WTC11 (cell line): ENCODE results near the gene SND1. TPM values are rescaled to one million over a fixed set of nuclear protein-coding genes. Genes with fewer than 3 reads are reported as not detected.

Experiments used
- ATAC-seq: fragments of 200-7000 bp; cut with Tn5 transposase; 2 replicates; pipeline ENCODE4 v1.10.0; 2021; ENCODE audit warnings: mild to moderate bottlenecking, moderate library complexity
- CTCF ChIA-PET: fragments of 300-600 bp; sonication (Branson Sonifier 250); formaldehyde crosslinking; loops from one replicate; lab custom pipeline; 2021; ENCODE audit warnings: antibody characterized with exemption; lab: Charles Lee
- POLR2A ChIA-PET: fragments of 350-600 bp; sonication (Branson Sonifier 250); formaldehyde crosslinking; loops from one replicate; lab custom pipeline; 2021; ENCODE audit warnings: antibody characterized with exemption; lab: Charles Lee
- DNase-seq: peaks from one replicate; pipeline ENCODE4 v3.0.0; 2021; ENCODE audit warnings: low spot score
- H3K27ac Mint-ChIP-seq: 2 replicates; pipeline ENCODE4 v1.8.0; 2021; ENCODE audit warnings: mixed read lengths
- H3K27me3 Mint-ChIP-seq: 2 replicates; pipeline ENCODE4 v1.8.0; 2021; ENCODE audit warnings: low read depth, mild to moderate bottlenecking, moderate library complexity, mixed read lengths
- H3K36me3 Mint-ChIP-seq: 2 replicates; pipeline ENCODE4 v1.8.0; 2021; ENCODE audit warnings: mixed read lengths
- H3K4me1 Mint-ChIP-seq: 2 replicates; pipeline ENCODE4 v1.8.0; 2022; ENCODE audit warnings: mixed read lengths
- H3K4me3 Mint-ChIP-seq: 2 replicates; pipeline ENCODE4 v1.8.0; 2021; ENCODE audit warnings: mild to moderate bottlenecking, moderate library complexity, mixed read lengths
- H3K9me3 Mint-ChIP-seq: 2 replicates; pipeline ENCODE4 v1.8.0; 2021; ENCODE audit warnings: mixed read lengths
- ATF3 ChIP-seq: sonication (generic); formaldehyde crosslinking; conservative IDR thresholded peaks from 2 replicates; pipeline ENCODE4 v1.8.1; 2022; ENCODE audit warnings: mild to moderate bottlenecking, missing genetic modification reagents
- CREM ChIP-seq: sonication (generic); formaldehyde crosslinking; IDR thresholded peaks from 2 replicates; pipeline ENCODE4 v1.8.1; 2022; ENCODE audit warnings: mild to moderate bottlenecking, missing genetic modification reagents, moderate library complexity
- ERG ChIP-seq: fragments of 250-450 bp; sonication (Bioruptor Pico); IDR thresholded peaks from 2 replicates; pipeline ENCODE4 v1.8.0; 2021; ENCODE audit warnings: mild to moderate bottlenecking
- FOXK1 ChIP-seq: sonication (generic); formaldehyde crosslinking; IDR thresholded peaks from 2 replicates; pipeline ENCODE4 v1.8.0; 2022; ENCODE audit warnings: mild to moderate bottlenecking, moderate library complexity, missing genetic modification reagents
- JUN ChIP-seq: sonication (generic); formaldehyde crosslinking; IDR thresholded peaks from 2 replicates; pipeline ENCODE4 v1.8.0; 2023; ENCODE audit warnings: mild to moderate bottlenecking, missing genetic modification reagents
- KAT7 ChIP-seq: sonication (generic); formaldehyde crosslinking; IDR thresholded peaks from 2 replicates; pipeline ENCODE4 v1.8.1; 2023; ENCODE audit warnings: missing genetic modification reagents, mild to moderate bottlenecking, borderline replicate concordance
- MXD4 ChIP-seq: fragments of 250-450 bp; sonication (Bioruptor Pico); IDR thresholded peaks from 2 replicates; pipeline ENCODE4 v1.8.0; 2021; ENCODE audit warnings: mild to moderate bottlenecking, moderate library complexity, borderline replicate concordance
- NR1H2 ChIP-seq: sonication (generic); formaldehyde crosslinking; IDR thresholded peaks from 2 replicates; pipeline ENCODE4 v1.9.0; 2021; ENCODE audit warnings: mild to moderate bottlenecking, moderate library complexity, missing genetic modification reagents
- PRRX2 ChIP-seq: fragments of 250-450 bp; sonication (Bioruptor Pico); IDR thresholded peaks from 2 replicates; pipeline ENCODE4 v1.8.0; 2021; ENCODE audit warnings: mild to moderate bottlenecking
- TCF7 ChIP-seq: sonication (generic); formaldehyde crosslinking; IDR thresholded peaks from 2 replicates; pipeline ENCODE4 v1.8.0; 2022; ENCODE audit warnings: mild to moderate bottlenecking, low read depth, missing genetic modification reagents, moderate library complexity
- TEAD1 ChIP-seq: sonication (generic); formaldehyde crosslinking; IDR thresholded peaks from 2 replicates; pipeline ENCODE4 v1.8.0; 2022; ENCODE audit warnings: mild to moderate bottlenecking, missing genetic modification reagents
- ZNF138 ChIP-seq: sonication (generic); formaldehyde crosslinking; conservative IDR thresholded peaks from 2 replicates; pipeline ENCODE4 v1.8.1; 2022; ENCODE audit warnings: mild to moderate bottlenecking, moderate library complexity, missing genetic modification reagents
- ZNF219 ChIP-seq: sonication (generic); formaldehyde crosslinking; IDR thresholded peaks from 2 replicates; pipeline ENCODE4 v1.8.0; 2023; ENCODE audit warnings: missing genetic modification reagents, mild to moderate bottlenecking, borderline replicate concordance
- ZNF232 ChIP-seq: sonication (generic); formaldehyde crosslinking; IDR thresholded peaks from 2 replicates; pipeline ENCODE4 v1.8.0; 2022; ENCODE audit warnings: mild to moderate bottlenecking, missing genetic modification reagents
- ZNF281 ChIP-seq: sonication (generic); formaldehyde crosslinking; IDR thresholded peaks from 2 replicates; pipeline ENCODE4 v1.8.0; 2023; ENCODE audit warnings: mild to moderate bottlenecking, missing genetic modification reagents
- ZNF396 ChIP-seq: fragments of 250-450 bp; sonication (Bioruptor Pico); IDR thresholded peaks from 2 replicates; pipeline ENCODE4 v1.8.0; 2021; ENCODE audit warnings: mild to moderate bottlenecking, moderate library complexity, borderline replicate concordance
- ZNF423 ChIP-seq: fragments of 250-450 bp; sonication (Bioruptor Pico); IDR thresholded peaks from 2 replicates; pipeline ENCODE4 v2.1.2; 2022; ENCODE audit warnings: mild to moderate bottlenecking, moderate library complexity
- total RNA-seq: library from RNA; stranded (reverse); gene quantifications from 3 replicates; pipeline ENCODE4 v1.2.3, GENCODE V29; 2021
- TF ChIP-seq, protein P1 (sequence below): fragments of 250-450 bp; sonication (Bioruptor Pico); IDR thresholded peaks from 2 replicates; pipeline ENCODE4 v1.9.0; 2021; ENCODE audit warnings: mild to moderate bottlenecking, borderline replicate concordance
- TF ChIP-seq, protein P2 (sequence below): sonication (generic); formaldehyde crosslinking; IDR thresholded peaks from 2 replicates; pipeline ENCODE4 v1.8.0; 2022; ENCODE audit warnings: mild to moderate bottlenecking, missing genetic modification reagents
- TF ChIP-seq, protein P3 (sequence below): sonication (generic); formaldehyde crosslinking; IDR thresholded peaks from 2 replicates; pipeline ENCODE4 v1.8.1; 2023; ENCODE audit warnings: mild to moderate bottlenecking, missing genetic modification reagents
- TF ChIP-seq, protein P4 (sequence below): sonication (generic); formaldehyde crosslinking; IDR thresholded peaks from 2 replicates; pipeline ENCODE4 v1.8.0; 2022; ENCODE audit warnings: mild to moderate bottlenecking, missing genetic modification reagents

SND1 gene
- total RNA-seq, 1 experiment from 2014 or later: 261 TPM

- no peak for TF ChIP-seq CREM (CRISPR knock-in tag)
- TF ChIP-seq FOXK1 (CRISPR knock-in tag): no peak
- TF ChIP-seq TEAD1: no peak
- TF ChIP-seq TCF7: no peak
- TF ChIP-seq, all 79 proteins: peak for 0
Observed at GRCh38 chr7:127858915-127859189, 206.9 kb downstream of the SND1 start (continued).

DNA sequence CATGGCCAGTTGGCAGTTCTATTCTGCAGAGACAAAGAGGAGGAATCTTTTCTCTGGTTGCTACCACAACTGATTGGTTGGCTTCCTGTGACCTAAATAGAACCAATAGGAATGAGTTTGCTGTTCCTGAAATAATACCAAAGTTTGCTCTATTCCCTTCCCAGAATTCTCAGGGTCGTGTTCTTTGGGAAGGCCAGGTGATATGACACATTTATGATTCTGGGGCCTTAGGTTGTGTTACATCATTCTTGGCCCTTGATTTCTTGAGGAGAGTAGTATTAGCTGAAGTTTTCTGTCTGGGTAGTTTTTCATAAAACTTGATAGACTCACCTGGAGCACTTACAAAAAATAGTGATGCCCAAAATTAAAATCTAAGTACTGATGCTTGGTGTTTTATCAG, 207.3 kb downstream of the SND1 start:
- Mint-ChIP-seq H3K9me3 (no peaks in the 10 kb centered on the region), H3K4me3 (no peak overlapping the region), H3K4me1 (peaks cover 41% of the 10 kb centered on the region), H3K27ac (no peak overlapping the region), H3K27me3 (no peaks in the 10 kb centered on the region), H3K36me3 (no peaks in the 10 kb centered on the region)
- ChIA-PET POLR2A (no interaction called here), CTCF (no interaction called here)
- TF ChIP-seq ZNF138 (CRISPR knock-in tag) (no peak), PRRX2 (CRISPR knock-in tag) (no peak), ZNF396 (no peak), MXD4 (no peak), ZNF232 (no peak), FOXK1 (CRISPR knock-in tag) (no peak), KAT7 (CRISPR knock-in tag) (no peak), ZNF219 (CRISPR knock-in tag) (no peak), ERG (no peak)
- TF ChIP-seq, protein P1, sequence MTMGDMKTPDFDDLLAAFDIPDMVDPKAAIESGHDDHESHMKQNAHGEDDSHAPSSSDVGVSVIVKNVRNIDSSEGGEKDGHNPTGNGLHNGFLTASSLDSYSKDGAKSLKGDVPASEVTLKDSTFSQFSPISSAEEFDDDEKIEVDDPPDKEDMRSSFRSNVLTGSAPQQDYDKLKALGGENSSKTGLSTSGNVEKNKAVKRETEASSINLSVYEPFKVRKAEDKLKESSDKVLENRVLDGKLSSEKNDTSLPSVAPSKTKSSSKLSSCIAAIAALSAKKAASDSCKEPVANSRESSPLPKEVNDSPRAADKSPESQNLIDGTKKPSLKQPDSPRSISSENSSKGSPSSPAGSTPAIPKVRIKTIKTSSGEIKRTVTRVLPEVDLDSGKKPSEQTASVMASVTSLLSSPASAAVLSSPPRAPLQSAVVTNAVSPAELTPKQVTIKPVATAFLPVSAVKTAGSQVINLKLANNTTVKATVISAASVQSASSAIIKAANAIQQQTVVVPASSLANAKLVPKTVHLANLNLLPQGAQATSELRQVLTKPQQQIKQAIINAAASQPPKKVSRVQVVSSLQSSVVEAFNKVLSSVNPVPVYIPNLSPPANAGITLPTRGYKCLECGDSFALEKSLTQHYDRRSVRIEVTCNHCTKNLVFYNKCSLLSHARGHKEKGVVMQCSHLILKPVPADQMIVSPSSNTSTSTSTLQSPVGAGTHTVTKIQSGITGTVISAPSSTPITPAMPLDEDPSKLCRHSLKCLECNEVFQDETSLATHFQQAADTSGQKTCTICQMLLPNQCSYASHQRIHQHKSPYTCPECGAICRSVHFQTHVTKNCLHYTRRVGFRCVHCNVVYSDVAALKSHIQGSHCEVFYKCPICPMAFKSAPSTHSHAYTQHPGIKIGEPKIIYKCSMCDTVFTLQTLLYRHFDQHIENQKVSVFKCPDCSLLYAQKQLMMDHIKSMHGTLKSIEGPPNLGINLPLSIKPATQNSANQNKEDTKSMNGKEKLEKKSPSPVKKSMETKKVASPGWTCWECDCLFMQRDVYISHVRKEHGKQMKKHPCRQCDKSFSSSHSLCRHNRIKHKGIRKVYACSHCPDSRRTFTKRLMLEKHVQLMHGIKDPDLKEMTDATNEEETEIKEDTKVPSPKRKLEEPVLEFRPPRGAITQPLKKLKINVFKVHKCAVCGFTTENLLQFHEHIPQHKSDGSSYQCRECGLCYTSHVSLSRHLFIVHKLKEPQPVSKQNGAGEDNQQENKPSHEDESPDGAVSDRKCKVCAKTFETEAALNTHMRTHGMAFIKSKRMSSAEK (CRISPR knock-in tag): no peak
- TF ChIP-seq, protein P2, sequence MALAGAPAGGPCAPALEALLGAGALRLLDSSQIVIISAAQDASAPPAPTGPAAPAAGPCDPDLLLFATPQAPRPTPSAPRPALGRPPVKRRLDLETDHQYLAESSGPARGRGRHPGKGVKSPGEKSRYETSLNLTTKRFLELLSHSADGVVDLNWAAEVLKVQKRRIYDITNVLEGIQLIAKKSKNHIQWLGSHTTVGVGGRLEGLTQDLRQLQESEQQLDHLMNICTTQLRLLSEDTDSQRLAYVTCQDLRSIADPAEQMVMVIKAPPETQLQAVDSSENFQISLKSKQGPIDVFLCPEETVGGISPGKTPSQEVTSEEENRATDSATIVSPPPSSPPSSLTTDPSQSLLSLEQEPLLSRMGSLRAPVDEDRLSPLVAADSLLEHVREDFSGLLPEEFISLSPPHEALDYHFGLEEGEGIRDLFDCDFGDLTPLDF (CRISPR knock-in tag): no peak
- TF ChIP-seq, protein P3, sequence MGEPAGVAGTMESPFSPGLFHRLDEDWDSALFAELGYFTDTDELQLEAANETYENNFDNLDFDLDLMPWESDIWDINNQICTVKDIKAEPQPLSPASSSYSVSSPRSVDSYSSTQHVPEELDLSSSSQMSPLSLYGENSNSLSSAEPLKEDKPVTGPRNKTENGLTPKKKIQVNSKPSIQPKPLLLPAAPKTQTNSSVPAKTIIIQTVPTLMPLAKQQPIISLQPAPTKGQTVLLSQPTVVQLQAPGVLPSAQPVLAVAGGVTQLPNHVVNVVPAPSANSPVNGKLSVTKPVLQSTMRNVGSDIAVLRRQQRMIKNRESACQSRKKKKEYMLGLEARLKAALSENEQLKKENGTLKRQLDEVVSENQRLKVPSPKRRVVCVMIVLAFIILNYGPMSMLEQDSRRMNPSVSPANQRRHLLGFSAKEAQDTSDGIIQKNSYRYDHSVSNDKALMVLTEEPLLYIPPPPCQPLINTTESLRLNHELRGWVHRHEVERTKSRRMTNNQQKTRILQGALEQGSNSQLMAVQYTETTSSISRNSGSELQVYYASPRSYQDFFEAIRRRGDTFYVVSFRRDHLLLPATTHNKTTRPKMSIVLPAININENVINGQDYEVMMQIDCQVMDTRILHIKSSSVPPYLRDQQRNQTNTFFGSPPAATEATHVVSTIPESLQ: no peak
- TF ChIP-seq, protein P4, sequence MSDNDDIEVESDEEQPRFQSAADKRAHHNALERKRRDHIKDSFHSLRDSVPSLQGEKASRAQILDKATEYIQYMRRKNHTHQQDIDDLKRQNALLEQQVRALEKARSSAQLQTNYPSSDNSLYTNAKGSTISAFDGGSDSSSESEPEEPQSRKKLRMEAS: no peak
- DNase-seq (no peak), ATAC-seq (no peak)

DNA sequence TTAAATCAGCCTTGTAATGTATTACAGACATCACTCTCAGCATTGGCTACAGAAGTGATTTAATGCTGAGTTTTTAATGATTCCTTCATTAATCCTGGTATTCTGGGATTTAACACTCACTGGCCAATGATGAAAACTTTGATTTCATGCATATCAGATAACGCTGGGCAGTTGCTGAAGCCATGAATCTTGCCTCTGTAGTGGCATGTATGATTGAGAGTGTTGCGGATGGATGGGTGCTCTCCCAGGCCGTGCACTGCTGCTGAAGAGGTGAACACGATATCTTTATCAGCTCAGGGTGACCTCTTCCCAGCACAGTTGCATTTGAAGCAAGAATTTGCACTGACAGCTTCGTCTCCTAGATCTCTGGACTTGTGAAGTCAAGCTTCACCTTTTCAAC, 210.5 kb downstream of the SND1 start:
- ChIA-PET POLR2A (no interaction called here), CTCF (no interaction called here)
- DNase-seq (no peak), ATAC-seq (no peak)
- Mint-ChIP-seq H3K9me3 (no peaks in the 10 kb centered on the region), H3K27ac (no peak overlapping the region), H3K4me3 (no peak overlapping the region), H3K27me3 (no peaks in the 10 kb centered on the region), H3K4me1 (peaks cover 50% of the 10 kb centered on the region), H3K36me3 (no peaks in the 10 kb centered on the region)
- TF ChIP-seq JUN (CRISPR knock-in tag): no peak
- TF ChIP-seq NR1H2 (CRISPR knock-in tag): no peak
- TF ChIP-seq ZNF281 (CRISPR knock-in tag): no peak
- no peak for TF ChIP-seq ZNF423
- TF ChIP-seq ATF3 (CRISPR knock-in tag): no peak
